HEK293 (cell line): Measurements from ENCODE around the gene NR4A3.

ENCODE experiments used
- CTCF ChIA-PET: fragments of 350-600 bp; formaldehyde crosslinking; extraction: SDS; loops from one replicate; lab custom pipeline; 2021; ENCODE audit warnings: antibody characterized with exemption; lab: Yijun Ruan, JAX
- POLR2A ChIA-PET: fragments of 300-600 bp; formaldehyde crosslinking; extraction: SDS; loops from one replicate; lab custom pipeline; 2020; ENCODE audit warnings: antibody characterized with exemption, inconsistent platforms; lab: Yijun Ruan, JAX
- H3K27ac ChIP-seq: fragments of 200-500 bp; sonication (Bioruptor generic); 2 replicates; pipeline ENCODE4 v1.5.1; 2014; ENCODE audit warnings: low read depth, low read length, control low read depth, inconsistent platforms; ENCODE audit errors: extremely low read depth
- H3K36me3 ChIP-seq, 2 experiments: fragments of 200-500 bp in 1 of 2; sonication (Bioruptor generic) in 1 of 2; 1 replicate in 1 of 2; 2 replicates in 1 of 2; pipeline ENCODE4 v1.5.1; 2014 to 2017; ENCODE audit warnings: inconsistent platforms in 2 of 2, low read length in 2 of 2; ENCODE audit not compliant: control insufficient read depth in 2 of 2, insufficient read depth in 1 of 2
- H3K4me1 ChIP-seq: fragments of 200-500 bp; sonication (Bioruptor generic); 2 replicates; pipeline ENCODE4 v1.5.1; 2014; ENCODE audit warnings: mild to moderate bottlenecking, low read length, inconsistent platforms; ENCODE audit not compliant: control insufficient read depth, insufficient read depth
- H3K4me3 ChIP-seq: 2 replicates; pipeline ENCODE4 v1.5.1; 2011; ENCODE audit warnings: low read depth, mild to moderate bottlenecking, control low read depth, low read length, moderate library complexity
- H3K9me3 ChIP-seq: fragments of 200-500 bp; sonication (Bioruptor generic); 2 replicates; pipeline ENCODE4 v1.5.1; 2014; ENCODE audit warnings: low read depth, low read length, inconsistent platforms; ENCODE audit not compliant: control insufficient read depth, insufficient read depth
- BCL11A ChIP-seq: fragments of 450-650 bp; formaldehyde crosslinking; IDR thresholded peaks from 2 replicates; pipeline ENCODE4 v1.5.1; 2016; ENCODE audit warnings: low read depth, missing biosample characterization, missing genetic modification characterization
- KLF9 ChIP-seq: fragments of 450-650 bp; formaldehyde crosslinking; IDR thresholded peaks from 2 replicates; pipeline ENCODE4 v1.5.1; 2016; ENCODE audit warnings: missing biosample characterization, missing genetic modification characterization, low read depth
- MYNN ChIP-seq: fragments of 450-650 bp; formaldehyde crosslinking; IDR thresholded peaks from 2 replicates; pipeline ENCODE4 v1.5.1; 2016; ENCODE audit warnings: missing biosample characterization, missing genetic modification characterization, borderline replicate concordance
- PRDM6 ChIP-seq: fragments of 450-650 bp; formaldehyde crosslinking; IDR thresholded peaks from 2 replicates; pipeline ENCODE4 v1.5.1; 2017; ENCODE audit warnings: missing biosample characterization, missing genetic modification characterization
- SP2 ChIP-seq: fragments of 450-650 bp; formaldehyde crosslinking; IDR thresholded peaks from 2 replicates; pipeline ENCODE4 v1.5.1; 2016; ENCODE audit warnings: missing biosample characterization, missing genetic modification characterization
- SP3 ChIP-seq: fragments of 450-650 bp; formaldehyde crosslinking; IDR thresholded peaks from 2 replicates; pipeline ENCODE4 v1.5.1; 2016; ENCODE audit warnings: missing biosample characterization, missing genetic modification characterization
- ZIC2 ChIP-seq: fragments of 450-650 bp; formaldehyde crosslinking; IDR thresholded peaks from 2 replicates; pipeline ENCODE4 v1.5.1; 2016; ENCODE audit warnings: missing biosample characterization, missing genetic modification characterization
- ZNF211 ChIP-seq: fragments of 450-650 bp; formaldehyde crosslinking; IDR thresholded peaks from 2 replicates; pipeline ENCODE4 v1.5.1; 2016; ENCODE audit warnings: low read depth, missing biosample characterization, missing genetic modification characterization
- ZNF248 ChIP-seq: fragments of 450-650 bp; formaldehyde crosslinking; IDR thresholded peaks from 2 replicates; pipeline ENCODE4 v1.5.1; 2017; ENCODE audit warnings: missing biosample characterization, missing genetic modification characterization
- ZNF324 ChIP-seq: fragments of 450-650 bp; formaldehyde crosslinking; IDR thresholded peaks from 2 replicates; pipeline ENCODE4 v1.5.1; 2016; ENCODE audit warnings: missing biosample characterization, missing genetic modification characterization
- ZNF354C ChIP-seq: fragments of 450-650 bp; formaldehyde crosslinking; IDR thresholded peaks from 2 replicates; pipeline ENCODE4 v1.5.1; 2016; ENCODE audit warnings: missing biosample characterization, missing genetic modification characterization, low read depth, borderline replicate concordance
- ZNF398 ChIP-seq: fragments of 450-650 bp; formaldehyde crosslinking; IDR thresholded peaks from 2 replicates; pipeline ENCODE4 v1.5.1; 2017; ENCODE audit warnings: missing biosample characterization, missing genetic modification characterization
- ZNF404 ChIP-seq: fragments of 450-650 bp; formaldehyde crosslinking; IDR thresholded peaks from 2 replicates; pipeline ENCODE4 v1.5.1; 2017; ENCODE audit warnings: missing biosample characterization, missing genetic modification characterization
- ZNF488 ChIP-seq: fragments of 450-650 bp; formaldehyde crosslinking; IDR thresholded peaks from 2 replicates; pipeline ENCODE4 v1.5.1; 2016; ENCODE audit warnings: missing biosample characterization, missing genetic modification characterization
- ZNF654 ChIP-seq: fragments of 450-650 bp; formaldehyde crosslinking; IDR thresholded peaks from 2 replicates; pipeline ENCODE4 v1.5.1; 2016; ENCODE audit warnings: low read depth, missing biosample characterization, missing genetic modification characterization
- ZNF658 ChIP-seq: fragments of 450-650 bp; formaldehyde crosslinking; IDR thresholded peaks from 2 replicates; pipeline ENCODE4; 2016; ENCODE audit warnings: missing biosample characterization, missing genetic modification characterization
- ZNF677 ChIP-seq: fragments of 450-650 bp; IDR thresholded peaks from 2 replicates; pipeline ENCODE4 v1.5.0; 2018; ENCODE audit warnings: missing biosample characterization, mild to moderate bottlenecking, missing genetic modification characterization, moderate library complexity
- ZNF776 ChIP-seq: fragments of 450-650 bp; formaldehyde crosslinking; IDR thresholded peaks from 2 replicates; pipeline ENCODE4 v1.5.0; 2017; ENCODE audit warnings: missing biosample characterization, missing genetic modification characterization, borderline replicate concordance
- ZNF777 ChIP-seq: fragments of 450-650 bp; formaldehyde crosslinking; IDR thresholded peaks from 2 replicates; pipeline ENCODE4 v1.5.1; 2017; ENCODE audit warnings: missing biosample characterization, missing genetic modification characterization, borderline replicate concordance
- ZNF792 ChIP-seq: fragments of 450-650 bp; formaldehyde crosslinking; IDR thresholded peaks from 2 replicates; pipeline ENCODE4 v1.5.1; 2016; ENCODE audit warnings: missing biosample characterization, missing genetic modification characterization
- ZNF830 ChIP-seq: fragments of 450-650 bp; IDR thresholded peaks from 2 replicates; pipeline ENCODE4 v1.5.0; 2018; ENCODE audit warnings: missing biosample characterization, missing genetic modification characterization, low read depth, mild to moderate bottlenecking, moderate library complexity
- ZXDB ChIP-seq: fragments of 450-650 bp; formaldehyde crosslinking; IDR thresholded peaks from 2 replicates; pipeline ENCODE4 v1.5.1; 2016; ENCODE audit warnings: missing biosample characterization, missing genetic modification characterization
- TF ChIP-seq, protein P1 (sequence below): fragments of 450-650 bp; formaldehyde crosslinking; IDR thresholded peaks from 2 replicates; pipeline ENCODE4 v1.5.1; 2016; ENCODE audit warnings: missing biosample characterization, missing genetic modification characterization

Gene NR4A3

GRCh38 chr9:99825172-99826046, 3.7 kb downstream of the NR4A3 start:
- POLR2A ChIA-PET = interaction anchor here (0.6 kb wide), 1 partner anchor 177 kb away, joined by 3 read pairs; no protein-coding TSS in a partner anchor
- Histone ChIP-seq H3K9me3 (no peaks in the 10 kb centered on the region), H3K36me3 (no peaks in the 10 kb centered on the region), H3K27ac (no peak overlapping the region), H3K4me1 (no peaks in the 10 kb centered on the region)
- CTCF ChIA-PET = interaction anchor here (0.6 to 0.9 kb wide), 6 partner anchors 12 to 699 kb away, joined by 3 to 5 read pairs (median 3); no protein-coding TSS in a partner anchor
- TF ChIP-seq ZNF776 (tag by site-specific recombination) (no peak), PRDM6 (tag by site-specific recombination) (no peak), ZNF654 (tag by site-specific recombination) (no peak), ZNF830 (tag by site-specific recombination) (no peak), KLF9 (tag by site-specific recombination) (no peak), ZNF658 (tag by site-specific recombination) (no peak), ZNF211 (no peak), ZNF488 (no peak), ZIC2 (no peak), ZNF404 (no peak), SP3 (tag by site-specific recombination) (no peak), ZNF248 (tag by site-specific recombination) (no peak)
- TF ChIP-seq, protein P1, sequence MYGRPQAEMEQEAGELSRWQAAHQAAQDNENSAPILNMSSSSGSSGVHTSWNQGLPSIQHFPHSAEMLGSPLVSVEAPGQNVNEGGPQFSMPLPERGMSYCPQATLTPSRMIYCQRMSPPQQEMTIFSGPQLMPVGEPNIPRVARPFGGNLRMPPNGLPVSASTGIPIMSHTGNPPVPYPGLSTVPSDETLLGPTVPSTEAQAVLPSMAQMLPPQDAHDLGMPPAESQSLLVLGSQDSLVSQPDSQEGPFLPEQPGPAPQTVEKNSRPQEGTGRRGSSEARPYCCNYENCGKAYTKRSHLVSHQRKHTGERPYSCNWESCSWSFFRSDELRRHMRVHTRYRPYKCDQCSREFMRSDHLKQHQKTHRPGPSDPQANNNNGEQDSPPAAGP (tag by site-specific recombination) = no peak
- TF ChIP-seq, all 188 proteins: peak for 0
- H3K4me3 ChIP-seq = no peak overlapping the region

DNA sequence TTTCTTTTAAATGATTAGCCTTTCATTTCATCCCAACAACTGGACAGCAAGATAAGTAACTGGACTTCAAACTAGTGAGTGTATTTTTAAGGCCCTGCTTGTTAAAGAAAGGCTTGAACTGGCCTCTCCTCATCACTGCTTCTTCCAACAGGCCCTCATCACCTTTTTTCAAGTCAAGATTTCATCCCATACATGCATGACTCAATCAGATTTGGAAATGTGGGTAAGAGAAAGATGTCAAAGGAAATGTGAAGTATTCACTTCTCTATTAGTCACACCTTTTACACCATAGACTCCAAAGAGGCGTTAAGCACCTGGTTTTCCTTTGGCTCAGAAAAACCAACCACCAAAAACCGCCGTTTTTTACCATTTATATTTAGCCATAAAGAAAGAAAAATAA, 4.9 kb downstream of the NR4A3 start:
- Histone ChIP-seq H3K4me3 (no peak overlapping the region), H3K36me3 (no peaks in the 10 kb centered on the region), H3K4me1 (no peaks in the 10 kb centered on the region), H3K9me3 (no peaks in the 10 kb centered on the region), H3K27ac (no peak overlapping the region)
- TF ChIP-seq SP2 (tag by site-specific recombination) (no peak), MYNN (tag by site-specific recombination) (no peak), ZNF792 (tag by site-specific recombination) (no peak), ZNF677 (no peak), ZNF324 (tag by site-specific recombination) (no peak), ZNF354C (tag by site-specific recombination) (no peak), ZNF398 (tag by site-specific recombination) (no peak), ZNF777 (no peak), BCL11A (tag by site-specific recombination) (no peak), ZNF654 (tag by site-specific recombination) (no peak), ZXDB (tag by site-specific recombination) (no peak)
- ChIA-PET CTCF (no interaction called here), POLR2A (no interaction called here)
